NCI-H510A (cell line): ENCODE measurements around the gene FZD10.

Experiments used
- DNase-seq: peaks from one replicate; lab custom pipeline; 2025; lab: John Stamatoyannopoulos, UW

FZD10 gene

GRCh38 chr12:130162267-130162666, at the start of gene FZD10:
FZD10 (plus strand) TSS chr12:130162464; CDS start chr12:130162943, 479 bp downstream.
- peak; percentile 55 for DNase-seq

GRCh38 chr12:130114952-130115351, 47.3 kb upstream of the FZD10 start:
- DNase-seq, result no peak

GRCh38 chr12:130115646-130116045, 46.6 kb upstream of the FZD10 start:
- no peak for DNase-seq

- no peak for DNase-seq
Measured at GRCh38 chr12:130116791-130117190, 45.5 kb upstream of the FZD10 start.

- DNase-seq, result no peak
Measured at GRCh38 chr12:130117233-130117632, 45.0 kb upstream of the FZD10 start.

- DNase-seq, result no peak
Measured at GRCh38 chr12:130117701-130118100, 44.6 kb upstream of the FZD10 start.

- DNase-seq, result no peak
Measured at GRCh38 chr12:130118181-130118580, 44.1 kb upstream of the FZD10 start.

- DNase-seq, result no peak
Measured at GRCh38 chr12:130119241-130119861, 42.9 kb upstream of the FZD10 start.

GRCh38 chr12:130120012-130120805, 42.1 kb upstream of the FZD10 start:
- no peak for DNase-seq

GRCh38 chr12:130121226-130122000, 40.9 kb upstream of the FZD10 start:
- DNase-seq, result no peak

- DNase-seq, result no peak
Measured at GRCh38 chr12:130122356-130122755, 39.9 kb upstream of the FZD10 start.

GRCh38 chr12:130124106-130124505, 38.2 kb upstream of the FZD10 start:
- no peak for DNase-seq

- DNase-seq, result no peak
Measured at GRCh38 chr12:130124605-130125244, 37.5 kb upstream of the FZD10 start.

GRCh38 chr12:130126023-130126432, 36.2 kb upstream of the FZD10 start:
- DNase-seq, result no peak

- DNase-seq, result no peak
Measured at GRCh38 chr12:130127532-130127911, 34.7 kb upstream of the FZD10 start.

- no peak for DNase-seq
Measured at GRCh38 chr12:130127912-130128789, 34.1 kb upstream of the FZD10 start.

GRCh38 chr12:130128790-130129735, 33.2 kb upstream of the FZD10 start:
- DNase-seq, result no peak

- no peak for DNase-seq
Measured at GRCh38 chr12:130130346-130130745, 31.9 kb upstream of the FZD10 start.

- no peak for DNase-seq
Measured at GRCh38 chr12:130131025-130131424, 31.2 kb upstream of the FZD10 start.

GRCh38 chr12:130131801-130132200, 30.5 kb upstream of the FZD10 start:
- DNase-seq, result no peak
